GM10248 (cell line): ENCODE measurements around the gene ZNF280A.

Experiments
- CTCF ChIA-PET: fragments of 300-600 bp; sonication (Branson Sonifier 250); formaldehyde crosslinking; extraction: SDS; loops from one replicate; lab custom pipeline; 2021; ENCODE audit warnings: antibody characterized with exemption; lab: Yijun Ruan, JAX
- POLR2A ChIA-PET: fragments of 350-650 bp; sonication (Branson Sonifier 250); formaldehyde crosslinking; extraction: SDS; loops from one replicate; lab custom pipeline; 2020; ENCODE audit warnings: antibody characterized with exemption; lab: Yijun Ruan, JAX
- DNase-seq: peaks from one replicate; pipeline ENCODE4 v3.0.0; 2012; ENCODE audit errors: extremely low spot score
- CTCF ChIP-seq: IDR thresholded peaks from 2 replicates; pipeline ENCODE4 v1.5.1; 2012; ENCODE audit warnings: mild to moderate bottlenecking, low read depth; ENCODE audit errors: extremely low read depth, missing control alignments, control extremely low read depth

ZNF280A gene

GRCh38 chr22:22528780-22529179 is 8.7 kb upstream of the ZNF280A start:
- no peak for TF ChIP-seq CTCF
- CTCF ChIA-PET: no interaction called here
- no peak for DNase-seq
- POLR2A ChIA-PET: no interaction called here

- TF ChIP-seq CTCF: no peak
- ChIA-PET CTCF (no interaction called here), POLR2A (no interaction called here)
- no peak for DNase-seq
These were observed 7.2 kb upstream of the ZNF280A start for GRCh38 chr22:22527312-22527711.

- no peak for TF ChIP-seq CTCF
- ChIA-PET POLR2A (no interaction called here), CTCF (interaction anchor here (1.0 kb wide), 2 partner anchors 17 to 60 kb away, joined by 3 to 4 read pairs; partner anchors contain the start of gene ZNF280B)
- no peak for DNase-seq
These were observed 6.2 kb upstream of the ZNF280A start for GRCh38 chr22:22526125-22526912.

- TF ChIP-seq CTCF: no peak
- ChIA-PET CTCF (interaction anchor here (5.3 kb wide), 1 partner anchor 14 kb away, joined by 24 read pairs; the partner anchor contains the start of gene ZNF280B), POLR2A (no interaction called here)
- DNase-seq: no peak
These were observed 3.4 kb upstream of the ZNF280A start for GRCh38 chr22:22523494-22523893.

GRCh38 chr22:22521631-22522030 is 1.6 kb upstream of the ZNF280A start:
- POLR2A ChIA-PET: no interaction called here
- no peak for DNase-seq
- CTCF ChIA-PET: interaction anchor here (5.3 kb wide), 1 partner anchor 12 kb away, joined by 24 read pairs; the partner anchor contains the start of gene ZNF280B
- TF ChIP-seq CTCF: no peak

- POLR2A ChIA-PET: no interaction called here
- CTCF ChIA-PET: interaction anchor here (1.4 to 5.3 kb wide), 2 partner anchors 11 to 55 kb away, joined by 4 to 24 read pairs; partner anchors contain the start of gene ZNF280B
- TF ChIP-seq CTCF: no peak
- no peak for DNase-seq
These were observed 865 bp upstream of the ZNF280A start for GRCh38 chr22:22520667-22521602.
